ENCODE measurements around the gene KIAA1755.

- TF ChIP-seq, protein P1, sequence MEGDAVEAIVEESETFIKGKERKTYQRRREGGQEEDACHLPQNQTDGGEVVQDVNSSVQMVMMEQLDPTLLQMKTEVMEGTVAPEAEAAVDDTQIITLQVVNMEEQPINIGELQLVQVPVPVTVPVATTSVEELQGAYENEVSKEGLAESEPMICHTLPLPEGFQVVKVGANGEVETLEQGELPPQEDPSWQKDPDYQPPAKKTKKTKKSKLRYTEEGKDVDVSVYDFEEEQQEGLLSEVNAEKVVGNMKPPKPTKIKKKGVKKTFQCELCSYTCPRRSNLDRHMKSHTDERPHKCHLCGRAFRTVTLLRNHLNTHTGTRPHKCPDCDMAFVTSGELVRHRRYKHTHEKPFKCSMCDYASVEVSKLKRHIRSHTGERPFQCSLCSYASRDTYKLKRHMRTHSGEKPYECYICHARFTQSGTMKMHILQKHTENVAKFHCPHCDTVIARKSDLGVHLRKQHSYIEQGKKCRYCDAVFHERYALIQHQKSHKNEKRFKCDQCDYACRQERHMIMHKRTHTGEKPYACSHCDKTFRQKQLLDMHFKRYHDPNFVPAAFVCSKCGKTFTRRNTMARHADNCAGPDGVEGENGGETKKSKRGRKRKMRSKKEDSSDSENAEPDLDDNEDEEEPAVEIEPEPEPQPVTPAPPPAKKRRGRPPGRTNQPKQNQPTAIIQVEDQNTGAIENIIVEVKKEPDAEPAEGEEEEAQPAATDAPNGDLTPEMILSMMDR (conservative IDR thresholded peaks at IDR 0.05; ENCODE audit: low read length) = no peak
- TF ChIP-seq EZH2phosphoT487 (IDR thresholded peaks at IDR 0.05; ENCODE audit: borderline replicate concordance) = no peak
These were observed 88.9 kb downstream of the KIAA1755 start for GRCh38 chr20:38171675-38172043.
